KOPT-K1 (cell line): ENCODE results near the gene RARA.

Source experiments
- H3K27ac ChIP-seq: fragments of 200-600 bp; sonication (generic); 2 replicates; pipeline ENCODE4 v1.5.1; 2016; ENCODE audit warnings: antibody characterized with exemption, mild to moderate bottlenecking, low read depth, low read length; ENCODE audit not compliant: poor library complexity, severe bottlenecking
- H3K36me3 ChIP-seq: fragments of 200-600 bp; sonication (generic); 2 replicates; pipeline ENCODE4 v1.5.1; 2017; ENCODE audit warnings: antibody characterized with exemption, mild to moderate bottlenecking, low read length, moderate library complexity; ENCODE audit not compliant: insufficient read depth
- H3K9me3 ChIP-seq: fragments of 200-600 bp; sonication (generic); 2 replicates; pipeline ENCODE4 v1.5.1; 2017; ENCODE audit warnings: antibody characterized with exemption, low read length, mild to moderate bottlenecking; ENCODE audit not compliant: insufficient read depth, poor library complexity, severe bottlenecking

Gene RARA

DNA sequence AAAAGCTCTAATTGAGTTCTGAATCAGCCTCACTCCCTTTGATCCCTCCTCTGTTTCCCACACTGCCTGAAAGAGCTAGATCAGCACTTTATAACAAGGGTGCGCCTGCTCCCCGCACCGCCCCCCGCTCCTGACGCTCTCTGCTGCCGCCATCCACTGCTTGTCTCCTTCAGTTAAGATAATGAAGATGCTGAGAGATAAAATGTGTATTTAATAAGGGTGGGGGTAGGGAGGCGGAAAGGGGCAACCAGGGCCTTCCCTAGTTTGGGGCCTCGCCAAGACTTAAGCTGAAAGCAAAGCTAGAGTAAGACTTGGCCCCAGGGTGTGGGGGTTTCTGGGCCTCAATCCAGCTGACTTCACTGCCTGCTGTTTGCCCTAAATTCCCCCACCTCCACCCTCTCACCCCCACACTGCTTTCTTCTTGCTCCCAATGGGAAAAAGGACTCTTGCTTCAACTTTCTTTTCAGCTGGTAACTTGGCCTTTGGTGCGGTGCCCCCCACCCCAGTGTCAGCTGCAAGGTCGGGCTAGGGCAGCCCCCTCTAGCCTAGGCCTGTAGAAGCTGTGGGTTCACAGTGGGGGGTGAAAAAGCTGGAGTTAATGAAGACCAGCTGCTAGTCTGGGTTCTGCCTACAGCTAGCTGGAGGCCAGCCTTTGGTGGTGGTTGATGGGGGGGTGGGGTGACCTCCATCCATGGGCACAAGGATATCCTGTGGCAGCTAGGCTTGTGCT lies 1.8 kb upstream of the RARA start:
- H3K9me3 ChIP-seq = no peaks in the 10 kb centered on the region
- H3K27ac ChIP-seq = peak overlapping the region; percentile 76
- peaks cover 33% of the 10 kb centered on the region for H3K36me3 ChIP-seq

- Histone ChIP-seq H3K36me3 (peaks cover 27% of the 10 kb centered on the region), H3K9me3 (no peaks in the 10 kb centered on the region), H3K27ac (peak overlapping the region; percentile 76)
Observed at GRCh38 chr17:40307740-40308239, 1.2 kb upstream of the RARA start.

GRCh38 chr17:40309949-40310510 lies 1.1 kb downstream of the RARA start:
- H3K9me3 ChIP-seq = no peaks in the 10 kb centered on the region
- peaks cover 5% of the 10 kb centered on the region; the same call in 1 of the 2 replicates for H3K36me3 ChIP-seq
- peak overlapping the region; percentile 30 for H3K27ac ChIP-seq

GRCh38 chr17:40310882-40311391 lies 2.0 kb downstream of the RARA start:
- Histone ChIP-seq H3K36me3 (no peaks in the 10 kb centered on the region), H3K9me3 (no peaks in the 10 kb centered on the region), H3K27ac (peak overlapping the region; percentile 42)

- Histone ChIP-seq H3K9me3 (no peaks in the 10 kb centered on the region), H3K36me3 (no peaks in the 10 kb centered on the region), H3K27ac (peak overlapping the region; percentile 42)
Observed at GRCh38 chr17:40311575-40311974, 2.6 kb downstream of the RARA start.

- H3K27ac ChIP-seq = peak overlapping the region; percentile 42
- H3K36me3 ChIP-seq = no peaks in the 10 kb centered on the region
- H3K9me3 ChIP-seq = no peaks in the 10 kb centered on the region
Observed at GRCh38 chr17:40312131-40312731, 3.3 kb downstream of the RARA start.

DNA sequence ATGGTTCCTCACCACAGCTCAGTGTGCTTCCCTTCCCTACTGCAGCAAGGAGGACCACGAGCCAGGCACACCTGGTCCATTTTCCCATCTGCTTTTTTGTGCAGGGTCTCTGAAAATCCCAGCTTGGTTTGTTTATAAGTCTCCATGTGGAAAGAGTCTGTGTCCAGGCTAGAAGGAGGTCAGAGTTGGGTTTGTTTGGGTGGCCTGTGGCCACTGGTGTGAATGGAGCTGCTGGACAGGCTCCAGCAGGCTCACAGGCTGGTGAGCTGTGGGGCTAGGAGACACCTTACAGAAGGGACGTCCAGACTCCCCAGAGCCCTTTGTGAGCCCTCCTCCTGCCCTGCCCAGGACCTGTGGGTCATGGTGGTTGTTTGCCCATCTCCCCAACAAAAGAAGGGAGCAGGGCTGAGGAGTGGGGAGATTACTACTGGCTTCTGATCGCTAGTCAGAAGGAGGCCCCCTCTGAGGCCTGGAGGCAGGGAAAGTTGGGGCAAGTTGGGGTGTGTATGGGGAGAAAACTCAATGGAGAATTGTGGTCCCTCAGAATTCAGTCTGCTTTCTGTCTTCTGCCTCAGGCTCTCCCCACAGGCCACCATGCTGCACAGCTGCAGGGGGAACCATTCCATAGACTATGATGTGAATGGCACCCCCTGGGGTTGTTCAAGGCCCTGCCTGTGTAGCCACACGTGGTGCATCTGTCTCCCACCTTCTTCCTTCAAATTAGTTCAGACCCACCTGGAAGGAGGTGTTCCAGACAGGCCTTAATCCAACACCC lies 4.1 kb downstream of the RARA start:
- peak overlapping the region; percentile 42 for H3K27ac ChIP-seq
- no peaks in the 10 kb centered on the region for H3K36me3 ChIP-seq
- H3K9me3 ChIP-seq = no peaks in the 10 kb centered on the region

DNA sequence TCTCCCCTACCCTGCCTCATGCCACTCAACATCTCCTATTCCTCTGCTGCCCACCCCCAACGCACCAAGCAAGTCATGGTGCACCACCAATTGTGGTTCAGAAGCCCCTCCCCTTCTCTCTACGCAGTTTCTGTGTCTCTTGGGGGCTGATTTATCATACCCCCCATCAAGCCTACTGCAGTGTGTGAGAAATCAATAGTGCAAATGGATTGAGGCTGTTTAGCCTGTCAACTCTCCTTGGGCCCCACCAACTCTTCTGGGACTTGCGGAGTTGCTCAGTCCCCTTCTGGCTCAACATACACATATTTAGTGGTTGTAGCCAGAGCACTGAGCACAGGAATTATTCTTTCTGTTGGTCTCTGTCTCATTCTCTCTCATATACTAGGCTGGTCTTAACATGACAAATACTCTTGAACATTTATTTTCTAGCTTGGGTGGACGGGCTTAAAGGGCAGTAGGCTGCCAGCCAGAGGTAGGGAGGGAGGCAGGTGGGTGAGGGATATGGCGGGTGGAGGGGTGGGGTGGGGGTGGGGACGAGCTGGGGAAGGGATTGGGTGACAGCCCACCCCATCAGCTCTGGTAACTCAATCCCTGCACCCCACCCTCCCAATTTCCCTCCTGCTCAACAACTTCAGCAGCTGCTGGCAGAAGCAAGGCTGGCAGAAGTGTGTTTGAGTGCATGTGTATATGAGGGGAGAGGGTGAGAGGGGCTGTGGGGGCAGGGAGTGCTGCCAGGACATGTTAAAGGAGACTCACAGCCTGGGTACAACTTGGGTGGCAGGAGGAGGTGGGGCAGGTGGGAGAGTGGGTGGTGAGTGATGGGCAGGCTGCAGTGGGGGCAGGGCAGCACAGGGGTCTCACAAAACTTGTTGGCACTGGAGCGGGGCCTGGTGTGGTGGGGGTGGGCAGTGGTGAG lies 4.9 kb downstream of the RARA start:
- no peaks in the 10 kb centered on the region for H3K36me3 ChIP-seq
- H3K27ac ChIP-seq = peak overlapping the region; percentile 42
- no peaks in the 10 kb centered on the region for H3K9me3 ChIP-seq

DNA sequence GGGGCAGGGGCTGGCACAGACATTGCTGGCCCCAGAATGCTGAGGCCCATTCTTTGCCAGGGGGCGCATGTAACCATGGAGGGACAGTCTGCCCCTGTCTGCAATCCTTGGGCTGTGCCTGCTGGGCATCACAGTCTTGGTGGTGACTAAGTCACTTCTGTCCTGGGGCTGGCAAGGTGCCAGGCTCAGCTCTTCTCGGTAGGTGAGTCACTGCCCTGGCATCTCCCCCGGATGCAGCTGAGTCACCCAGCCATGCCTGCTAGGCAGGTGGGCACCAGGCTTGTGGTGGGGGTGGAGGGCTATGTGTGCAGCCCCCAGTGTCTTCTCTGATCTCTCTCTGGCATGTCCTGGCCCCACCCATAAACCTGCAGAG lies 5.6 kb downstream of the RARA start:
- no peaks in the 10 kb centered on the region for H3K36me3 ChIP-seq
- no peaks in the 10 kb centered on the region for H3K9me3 ChIP-seq
- H3K27ac ChIP-seq = peak overlapping the region; percentile 42

DNA sequence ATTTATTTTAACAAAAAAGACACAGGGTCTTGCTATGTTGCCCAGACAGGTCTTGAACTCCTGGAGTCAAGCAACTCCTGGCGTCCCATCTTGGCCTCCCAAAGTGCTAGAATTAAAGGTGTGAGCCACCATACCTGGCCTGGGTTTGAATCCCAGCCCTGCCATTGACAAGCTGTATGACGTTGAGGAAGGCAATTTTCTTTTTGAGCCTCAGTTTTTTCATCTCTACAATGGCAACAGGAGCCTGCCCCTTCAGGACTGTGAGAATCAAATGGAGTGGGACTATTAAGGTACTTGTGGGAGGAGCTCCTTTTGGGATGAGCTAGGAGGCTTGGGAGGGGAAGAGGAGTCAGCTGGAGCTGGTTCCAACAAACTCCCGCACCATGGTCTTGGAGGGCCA lies 6.2 kb downstream of the RARA start:
- H3K27ac ChIP-seq = peak overlapping the region; percentile 64
- H3K36me3 ChIP-seq = no peaks in the 10 kb centered on the region
- H3K9me3 ChIP-seq = no peaks in the 10 kb centered on the region

DNA sequence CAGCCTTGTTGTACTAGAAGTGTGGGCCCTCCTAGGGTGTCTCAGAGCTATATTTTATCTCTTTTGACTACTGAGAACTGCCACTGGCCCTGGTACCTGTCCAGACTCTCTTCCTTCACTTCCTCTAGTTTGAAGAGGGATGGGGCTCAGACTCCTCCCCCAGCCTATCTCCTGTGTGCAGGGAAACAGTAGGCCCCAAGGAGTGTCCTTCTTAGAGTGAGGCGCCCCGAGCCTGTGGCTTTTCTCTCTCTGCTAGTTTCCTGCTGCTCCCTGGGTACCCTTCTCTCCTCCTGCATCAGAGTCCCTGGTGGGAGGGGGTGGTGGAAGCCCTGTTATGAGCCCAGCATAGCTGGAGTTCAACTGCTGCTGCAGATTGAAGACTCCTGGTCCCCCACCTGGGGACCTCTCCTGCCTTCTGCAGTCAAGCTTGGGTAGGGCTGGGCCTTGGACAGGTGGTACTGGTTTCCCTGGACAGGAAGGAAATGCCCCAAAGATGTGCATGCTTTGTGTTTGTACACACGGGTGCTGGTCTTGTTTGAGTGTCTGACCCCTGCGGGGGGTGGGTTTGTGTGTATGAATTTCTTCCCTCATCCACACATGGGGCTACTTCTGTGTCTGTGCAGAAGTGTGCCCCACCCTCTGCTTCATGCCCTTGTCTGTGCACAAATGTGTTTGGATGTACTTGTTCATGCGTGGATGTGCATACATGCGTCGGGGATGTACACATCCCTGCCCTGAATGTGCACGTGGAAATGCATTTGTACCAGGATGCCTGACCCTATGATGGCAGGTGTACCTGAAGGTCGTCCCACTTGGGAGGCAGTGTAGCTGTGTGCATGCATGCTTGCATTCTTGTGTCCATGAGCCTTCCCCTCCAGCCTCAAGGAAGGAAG lies 6.9 kb downstream of the RARA start:
- Histone ChIP-seq H3K36me3 (no peaks in the 10 kb centered on the region), H3K27ac (peak overlapping the region; percentile 64), H3K9me3 (no peaks in the 10 kb centered on the region)

- Histone ChIP-seq H3K9me3 (no peaks in the 10 kb centered on the region), H3K36me3 (no peaks in the 10 kb centered on the region), H3K27ac (peak overlapping the region; percentile 64)
Observed at GRCh38 chr17:40316571-40317344, 7.8 kb downstream of the RARA start.

- Histone ChIP-seq H3K36me3 (no peaks in the 10 kb centered on the region), H3K27ac (peak overlapping the region; percentile 69), H3K9me3 (no peaks in the 10 kb centered on the region)
Observed at GRCh38 chr17:40317345-40317873, 8.4 kb downstream of the RARA start.
